Fibroblast of pulmonary artery (primary cell): ENCODE data around the gene CORO2B.
"Not testable (repeated sequence)": the region's sequence is repeated elsewhere in the genome, so short reads cannot be mapped to it uniquely, and the experiment has no call there.

Experiments used
- DNase-seq: peaks from one replicate; pipeline ENCODE4 v3.0.0-alpha.2; 2010; ENCODE audit warnings: low read depth
- H3K4me3 ChIP-seq: replicated peaks from 2 replicates; pipeline ENCODE4 v1.5.1; 2011; ENCODE audit warnings: low read depth, mild to moderate bottlenecking, control low read depth, low read length, moderate library complexity
- CTCF ChIP-seq: IDR thresholded peaks from 2 replicates; pipeline ENCODE4 v1.5.1; 2011; ENCODE audit warnings: mild to moderate bottlenecking, control low read depth, low read length, inconsistent platforms; ENCODE audit errors: missing control alignments

CORO2B gene

GRCh38 chr15:68679161-68679560, 100.4 kb downstream of the CORO2B start:
- TF ChIP-seq CTCF = no peak
- no peak overlapping the region for H3K4me3 ChIP-seq
- no peak for DNase-seq

- no peak for TF ChIP-seq CTCF
- no peak overlapping the region for H3K4me3 ChIP-seq
- no peak for DNase-seq
Observed at GRCh38 chr15:68679961-68680371, 101.2 kb downstream of the CORO2B start.

GRCh38 chr15:68680756-68681155, 102.0 kb downstream of the CORO2B start:
- H3K4me3 ChIP-seq, DNase-seq: not testable (repeated sequence)

GRCh38 chr15:68681836-68682235, 103.0 kb downstream of the CORO2B start:
- H3K4me3 ChIP-seq = no peak overlapping the region
- TF ChIP-seq CTCF = no peak
- no peak for DNase-seq

- TF ChIP-seq CTCF = no peak
- no peak for DNase-seq
- no peak overlapping the region for H3K4me3 ChIP-seq
Observed at GRCh38 chr15:68682330-68682729, 103.5 kb downstream of the CORO2B start.

GRCh38 chr15:68683026-68683425, 104.2 kb downstream of the CORO2B start:
- no peak for DNase-seq
- no peak for TF ChIP-seq CTCF
- no peak overlapping the region for H3K4me3 ChIP-seq

- no peak overlapping the region for H3K4me3 ChIP-seq
- TF ChIP-seq CTCF = no peak
- DNase-seq = no peak
Observed at GRCh38 chr15:68683551-68683950, 104.8 kb downstream of the CORO2B start.

GRCh38 chr15:68684476-68684875, 105.7 kb downstream of the CORO2B start:
- DNase-seq = no peak
- no peak overlapping the region for H3K4me3 ChIP-seq
- TF ChIP-seq CTCF = no peak
